GM12892 (cell line): ENCODE results near the gene MSH2.

Source experiments
- POLR2A ChIP-seq: IDR thresholded peaks from 2 replicates; pipeline ENCODE4 v1.6.1; 2011; ENCODE audit warnings: low read depth, low read length, control low read depth
- POLR2AphosphoS5 ChIP-seq: IDR thresholded peaks from 2 replicates; pipeline ENCODE4 v1.6.1; 2011; ENCODE audit warnings: low read depth, low read length, control low read depth
- TAF1 ChIP-seq: IDR thresholded peaks from 2 replicates; pipeline ENCODE4 v1.6.1; 2011; ENCODE audit warnings: low read depth, mild to moderate bottlenecking, control low read depth, low read length, borderline replicate concordance

DNA sequence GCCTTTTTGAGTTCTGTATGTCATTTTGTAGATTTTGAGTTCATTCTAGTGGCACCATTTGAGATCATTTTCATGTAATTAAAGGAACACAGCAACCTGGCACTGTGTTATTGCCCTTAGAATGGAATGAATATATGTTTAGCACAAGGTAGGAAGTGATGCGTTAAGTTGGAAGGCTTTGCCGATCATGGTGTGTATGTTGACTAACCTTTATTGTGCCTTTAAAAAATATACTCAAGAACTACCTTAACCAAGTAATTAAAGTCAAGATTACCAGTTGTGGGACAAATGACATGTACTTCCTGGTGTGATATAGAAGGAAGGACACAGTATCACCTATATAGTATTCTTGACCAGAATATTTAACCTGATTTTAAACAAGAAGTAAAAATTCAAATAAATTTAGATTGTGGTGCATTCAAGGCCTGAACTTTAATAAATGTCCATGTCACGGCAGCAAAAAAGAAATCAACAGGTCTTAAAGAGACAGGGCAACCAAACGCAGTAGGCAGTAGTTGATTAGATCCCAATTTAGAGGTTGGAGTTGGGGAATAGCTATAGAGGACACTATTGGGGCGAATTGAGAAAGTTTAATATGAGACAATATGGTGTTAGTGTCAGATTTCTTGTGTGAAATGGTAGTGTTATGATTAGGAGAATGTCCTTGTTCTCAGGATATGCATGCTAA lies 68.6 kb downstream of the MSH2 start:
- TF ChIP-seq POLR2A (no peak), POLR2AphosphoS5 (no peak), TAF1 (no peak)
